A673 (cell line): ENCODE measurements around the gene GPC6. TPM values are rescaled to one million over a fixed set of nuclear protein-coding genes. Genes with fewer than 3 reads are reported as not detected.

Source experiments
- BruUV-seq: library from RNA; stranded (reverse); fragments of 400-500 nt; replicated peaks from 2 replicates; lab custom pipeline; 2021; lab: Mats Ljungman, UMichigan
- CTCF ChIA-PET: fragments of 300-600 bp; sonication (Branson Sonifier 250); formaldehyde crosslinking; loops from one replicate; lab custom pipeline; 2022; ENCODE audit warnings: antibody characterized with exemption; lab: Charles Lee
- POLR2A ChIA-PET: fragments of 300-600 bp; sonication (Branson Sonifier 250); formaldehyde crosslinking; loops from one replicate; lab custom pipeline; 2022; ENCODE audit warnings: antibody characterized with exemption; ENCODE audit not compliant: low non-redundant PET; lab: Charles Lee
- DNase-seq: peaks from one replicate; pipeline ENCODE4 v3.0.0-alpha.2; 2015; ENCODE audit warnings: low spot score
- H3K27ac ChIP-seq: fragments of 200-600 bp; sonication (generic); 2 replicates; pipeline ENCODE4 v1.5.1; 2016; ENCODE audit warnings: mixed run types, low read depth, mild to moderate bottlenecking, mixed read lengths, antibody characterized with exemption, low read length; ENCODE audit not compliant: poor library complexity, severe bottlenecking
- H3K27me3 ChIP-seq: fragments of 200-600 bp; sonication (generic); replicated peaks from 2 replicates; pipeline ENCODE4 v1.6.1; 2017; ENCODE audit warnings: mixed run types, low read depth, mild to moderate bottlenecking, mixed read lengths, antibody characterized with exemption, low read length; ENCODE audit not compliant: insufficient read depth, poor library complexity
- H3K36me3 ChIP-seq: fragments of 200-600 bp; sonication (generic); 2 replicates; pipeline ENCODE4 v1.6.1; 2016; ENCODE audit warnings: mixed run types, mild to moderate bottlenecking, mixed read lengths, antibody characterized with exemption, low read length; ENCODE audit not compliant: insufficient read depth, poor library complexity, severe bottlenecking
- H3K4me1 ChIP-seq: fragments of 200-600 bp; sonication (generic); 2 replicates; pipeline ENCODE4 v1.6.1; 2017; ENCODE audit warnings: mixed run types, mild to moderate bottlenecking, mixed read lengths, antibody characterized with exemption, low read length; ENCODE audit not compliant: insufficient read depth, poor library complexity, severe bottlenecking
- H3K4me3 ChIP-seq: fragments of 200-600 bp; sonication (generic); 2 replicates; pipeline ENCODE4 v1.5.1; 2016; ENCODE audit warnings: low read depth, mixed run types, mild to moderate bottlenecking, mixed read lengths, low read length; ENCODE audit not compliant: poor library complexity, severe bottlenecking
- H3K9me3 ChIP-seq: fragments of 200-600 bp; sonication (generic); 2 replicates; pipeline ENCODE4 v1.6.1; 2016; ENCODE audit warnings: mixed run types, low read depth, mild to moderate bottlenecking, mixed read lengths, antibody characterized with exemption, low read length; ENCODE audit not compliant: poor library complexity, severe bottlenecking
- EZH2 ChIP-seq: fragments of 200-600 bp; sonication (generic); IDR thresholded peaks from 2 replicates; pipeline ENCODE4 v1.6.1; 2017; ENCODE audit warnings: borderline replicate concordance, low read depth, mild to moderate bottlenecking, mixed read lengths, antibody characterized with exemption, low read length; ENCODE audit not compliant: poor library complexity, severe bottlenecking
- intact Hi-C: fragments of 100-400 bp; cut with micrococcal nuclease; formaldehyde crosslinking; loops from one replicate; pipeline ENCODE4 v1.10.0; 2022; ENCODE audit not compliant: unreplicated experiment
- total RNA-seq: library from RNA; stranded (reverse); gene quantifications from 2 replicates; pipeline ENCODE4 v1.2.3, GENCODE V29; 2021
- TF ChIP-seq, protein P1 (sequence below): fragments of 300-800, 200-600 bp; sonication (generic); conservative IDR thresholded peaks from 2 replicates; pipeline ENCODE4 v1.5.1; 2017; ENCODE audit warnings: low read depth, mild to moderate bottlenecking, antibody characterized with exemption, low read length, moderate library complexity, mixed read lengths

The GPC6 gene
- total RNA-seq, 1 experiment from 2014 or later = 23.3 TPM

DNA sequence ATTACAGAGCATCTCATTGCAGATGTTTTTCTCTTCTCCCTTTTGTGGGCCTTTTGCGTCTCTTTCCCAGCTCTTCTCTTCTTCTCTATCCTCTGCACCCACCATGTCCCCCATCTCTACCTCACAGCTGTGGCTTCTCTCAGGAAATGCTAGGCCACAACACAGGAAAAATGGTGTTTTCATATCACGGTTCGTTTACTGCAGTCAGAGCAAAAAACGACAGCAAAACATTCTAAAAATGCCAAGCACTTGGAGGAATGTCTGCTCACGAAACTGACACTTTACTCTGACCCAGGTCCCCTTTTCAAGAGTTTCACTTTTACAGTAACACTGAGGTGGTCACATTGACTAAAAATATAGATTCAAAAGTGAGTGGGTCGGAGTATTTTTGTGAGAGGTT is 1100.7 kb downstream of the GPC6 start:
- H3K27ac ChIP-seq = peak overlapping the region; percentile 47
- no TSS peak for BruUV-seq
- TF ChIP-seq EZH2 = no peak
- TF ChIP-seq, protein P1, sequence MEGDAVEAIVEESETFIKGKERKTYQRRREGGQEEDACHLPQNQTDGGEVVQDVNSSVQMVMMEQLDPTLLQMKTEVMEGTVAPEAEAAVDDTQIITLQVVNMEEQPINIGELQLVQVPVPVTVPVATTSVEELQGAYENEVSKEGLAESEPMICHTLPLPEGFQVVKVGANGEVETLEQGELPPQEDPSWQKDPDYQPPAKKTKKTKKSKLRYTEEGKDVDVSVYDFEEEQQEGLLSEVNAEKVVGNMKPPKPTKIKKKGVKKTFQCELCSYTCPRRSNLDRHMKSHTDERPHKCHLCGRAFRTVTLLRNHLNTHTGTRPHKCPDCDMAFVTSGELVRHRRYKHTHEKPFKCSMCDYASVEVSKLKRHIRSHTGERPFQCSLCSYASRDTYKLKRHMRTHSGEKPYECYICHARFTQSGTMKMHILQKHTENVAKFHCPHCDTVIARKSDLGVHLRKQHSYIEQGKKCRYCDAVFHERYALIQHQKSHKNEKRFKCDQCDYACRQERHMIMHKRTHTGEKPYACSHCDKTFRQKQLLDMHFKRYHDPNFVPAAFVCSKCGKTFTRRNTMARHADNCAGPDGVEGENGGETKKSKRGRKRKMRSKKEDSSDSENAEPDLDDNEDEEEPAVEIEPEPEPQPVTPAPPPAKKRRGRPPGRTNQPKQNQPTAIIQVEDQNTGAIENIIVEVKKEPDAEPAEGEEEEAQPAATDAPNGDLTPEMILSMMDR = no peak
- H3K4me1 ChIP-seq = peaks cover 34% of the 10 kb centered on the region
- H3K4me3 ChIP-seq = no peak overlapping the region
- POLR2A ChIA-PET = no interaction called here
- CTCF ChIA-PET = no interaction called here
- DNase-seq = no peak
- intact Hi-C loops = no loop called here
- H3K27me3 ChIP-seq = no peaks in the 10 kb centered on the region
- no peaks in the 10 kb centered on the region for H3K9me3 ChIP-seq
- no peaks in the 10 kb centered on the region for H3K36me3 ChIP-seq

DNA sequence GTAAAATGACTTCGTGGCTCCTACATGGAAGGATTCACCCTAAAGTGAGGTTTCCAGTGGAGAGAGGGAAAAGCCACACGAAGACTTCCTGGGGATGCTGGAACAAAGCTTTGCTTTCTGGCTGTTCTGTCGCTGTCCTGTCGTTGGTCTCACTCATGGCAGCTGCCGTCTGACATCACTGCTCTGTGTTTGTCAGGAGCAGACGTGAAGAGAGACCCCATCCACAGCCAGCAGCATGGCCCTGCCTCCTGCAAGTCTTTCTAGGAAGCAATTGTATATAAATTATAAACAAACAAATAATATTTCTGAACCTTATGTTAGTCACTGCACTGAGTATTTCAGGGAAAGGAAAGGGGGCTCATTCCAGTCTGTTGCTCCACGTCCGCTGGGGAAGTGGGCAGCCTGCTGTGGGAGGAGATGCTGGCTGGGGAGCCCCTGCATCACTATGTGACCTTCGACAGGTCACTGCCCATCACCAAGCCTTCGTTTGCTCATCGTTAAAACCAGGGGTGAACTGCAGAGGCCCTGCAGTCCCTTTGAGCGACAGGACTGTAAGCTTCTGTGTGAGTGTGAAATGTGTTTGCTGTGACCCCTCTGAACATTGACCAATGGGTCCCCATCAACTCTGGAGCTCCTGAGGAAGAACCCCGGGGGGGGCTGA is 1101.9 kb downstream of the GPC6 start:
- POLR2A ChIA-PET = interaction anchor here (0.6 kb wide), 1 partner anchor 19 kb away, joined by 3 read pairs; no protein-coding TSS in a partner anchor
- intact Hi-C loops = no loop called here
- no peak for DNase-seq
- no peaks in the 10 kb centered on the region for H3K36me3 ChIP-seq
- H3K4me1 ChIP-seq = peaks cover 24% of the 10 kb centered on the region
- no peaks in the 10 kb centered on the region for H3K9me3 ChIP-seq
- no TSS peak for BruUV-seq
- H3K27ac ChIP-seq = peak overlapping the region; percentile 47
- CTCF ChIA-PET = no interaction called here
- H3K4me3 ChIP-seq = no peak overlapping the region
- TF ChIP-seq EZH2 = no peak
- TF ChIP-seq, protein P1 = no peak
- H3K27me3 ChIP-seq = no peaks in the 10 kb centered on the region

DNA sequence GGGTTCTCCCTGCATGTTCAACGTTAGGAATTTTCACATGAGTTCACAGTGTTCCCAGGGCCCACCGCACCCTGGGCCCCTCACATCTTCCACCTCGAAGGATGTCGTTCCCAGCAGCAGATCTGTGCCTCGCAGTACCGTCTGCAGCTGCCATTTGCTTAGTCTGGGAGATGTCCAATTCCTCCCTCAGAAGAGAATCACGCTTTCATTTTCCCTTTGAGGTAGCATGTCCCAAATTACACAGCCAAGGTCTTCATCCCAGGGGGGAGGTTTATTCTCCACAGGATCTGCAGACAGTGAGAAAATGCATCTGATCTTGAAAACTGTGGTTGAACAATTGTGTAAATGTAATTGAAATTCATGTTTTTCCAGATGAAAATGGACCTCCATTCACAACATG is 1102.7 kb downstream of the GPC6 start:
- BruUV-seq = no TSS peak
- Histone ChIP-seq H3K4me1 (peaks cover 17% of the 10 kb centered on the region), H3K27me3 (no peaks in the 10 kb centered on the region), H3K27ac (no peak overlapping the region), H3K9me3 (no peaks in the 10 kb centered on the region), H3K36me3 (no peaks in the 10 kb centered on the region), H3K4me3 (no peak overlapping the region)
- no peak for DNase-seq
- TF ChIP-seq, protein P1 = no peak
- no peak for TF ChIP-seq EZH2
- ChIA-PET POLR2A (no interaction called here), CTCF (no interaction called here)
- intact Hi-C loops = no loop called here
